ENCODE data around the gene IRF3. TPM values are rescaled to one million over a fixed set of nuclear protein-coding genes. Genes with fewer than 3 reads are reported as not detected.

IRF3 gene
- total and polyA plus RNA-seq, 10 of the 15 experiments (the other 5 are each of a cell fraction or from before 2014, with no cell fraction given), result 5.5 to 110 (median 63.4) TPM

GRCh38 chr19:49676136-49676783 lies 10.6 kb upstream of the IRF3 start (continued):
- no peak for TF ChIP-seq NFXL1 (IDR thresholded peaks at IDR 0.05; ENCODE audit: borderline replicate concordance)
- TF ChIP-seq YY1 (IDR thresholded peaks at IDR 0.05; ENCODE audit: low read depth, low read length), result peak; percentile 37; the same call in 1 of the 2 replicates
- TF ChIP-seq ZZZ3 (IDR thresholded peaks at IDR 0.05; ENCODE audit: control insufficient read depth, insufficient read length, low read depth), result no peak
- TF ChIP-seq MYC (IDR thresholded peaks at IDR 0.05; ENCODE audit: insufficient read depth, insufficient read length, insufficient replicate concordance, low read length, severe bottlenecking), result no peak
- peak; percentile 98 for TF ChIP-seq SKIL (IDR thresholded peaks at IDR 0.05; ENCODE audit: low read depth, poor library complexity, severe bottlenecking)
- TF ChIP-seq SREBF2 (IDR thresholded peaks at IDR 0.05; ENCODE audit: low read length), result 0 out of 2 replicates have a peak, but pooled peaks have one; percentile 9
- TF ChIP-seq PML (IDR thresholded peaks at IDR 0.05; ENCODE audit: low read length), result peak; percentile 97
- peak; percentile 68; the same call in 1 of the 2 replicates for TF ChIP-seq HDGF (IDR thresholded peaks at IDR 0.05)
- TF ChIP-seq RELB (IDR thresholded peaks at IDR 0.05; ENCODE audit: low read depth), result peak; percentile 96
- peak; percentile 64 for TF ChIP-seq SPI1 (IDR thresholded peaks at IDR 0.05; ENCODE audit: borderline replicate concordance, insufficient read depth, low read depth, low read length)
- TF ChIP-seq NKRF (conservative IDR thresholded peaks at IDR 0.05), result peak; percentile 80
- peak; percentile 98 for TF ChIP-seq ZNF217 (IDR thresholded peaks at IDR 0.05)
- no peak; the same call in 1 of the 2 replicates for TF ChIP-seq DPF2 (IDR thresholded peaks at IDR 0.05)
- TF ChIP-seq ATF7 (IDR thresholded peaks at IDR 0.05; ENCODE audit: low read depth), result peak; percentile 100
- peak; percentile 95 for TF ChIP-seq STAT1 (conservative IDR thresholded peaks at IDR 0.05)
- peak; percentile 99 for TF ChIP-seq POLR2AphosphoS5 (IDR thresholded peaks at IDR 0.05; ENCODE audit: low read length)
- TF ChIP-seq CHD1 (IDR thresholded peaks at IDR 0.05; ENCODE audit: low read depth, low read length), result peak; percentile 98
- peak; percentile 93 for TF ChIP-seq IKZF1 (conservative IDR thresholded peaks at IDR 0.05)
- TF ChIP-seq E2F4 (IDR thresholded peaks at IDR 0.05; ENCODE audit: low read depth, low read length), result peak; percentile 17; the same call in 1 of the 2 replicates
- peak; percentile 51 for TF ChIP-seq SIX5 (IDR thresholded peaks at IDR 0.05; ENCODE audit: low read depth, low read length, severe bottlenecking)
- TF ChIP-seq ZNF622 (IDR thresholded peaks at IDR 0.05), result no peak
- TF ChIP-seq FOXK2 (IDR thresholded peaks at IDR 0.05), result peak; percentile 99
- TF ChIP-seq TAF1 (IDR thresholded peaks at IDR 0.05; ENCODE audit: borderline replicate concordance, low read depth, low read length), result peak; percentile 93
- TF ChIP-seq ZNF207 (IDR thresholded peaks at IDR 0.05; ENCODE audit: borderline replicate concordance), result peak; percentile 97
- peak; percentile 85 for TF ChIP-seq CBFB (IDR thresholded peaks at IDR 0.05; ENCODE audit: low read depth)
- peak; percentile 93 for TF ChIP-seq SMAD5 (IDR thresholded peaks at IDR 0.05; ENCODE audit: low read depth)
